ENCODE measurements around the gene MYLK4.

The MYLK4 gene

DNA sequence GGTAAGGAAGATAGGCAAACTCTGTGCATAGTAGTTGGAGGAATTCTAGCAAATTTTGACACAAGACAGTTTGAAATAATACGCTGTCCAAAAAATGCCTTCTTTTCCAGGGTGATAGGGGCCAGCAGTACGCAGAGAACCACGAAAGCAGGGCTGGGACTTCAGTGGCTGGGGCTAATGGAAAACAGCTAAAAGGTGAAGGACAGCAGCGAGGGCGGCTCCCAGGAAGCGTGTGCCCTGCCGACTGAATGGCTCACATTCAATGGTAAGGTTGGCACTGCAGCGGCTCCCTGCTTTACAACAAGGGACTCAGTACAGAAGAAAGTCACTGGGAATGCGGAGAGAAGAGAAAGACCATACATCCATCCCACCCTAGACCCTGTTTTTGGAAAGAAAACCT, 131.1 kb downstream of the MYLK4 start:
- DNase-seq: no peak
- TF ChIP-seq, protein P1, sequence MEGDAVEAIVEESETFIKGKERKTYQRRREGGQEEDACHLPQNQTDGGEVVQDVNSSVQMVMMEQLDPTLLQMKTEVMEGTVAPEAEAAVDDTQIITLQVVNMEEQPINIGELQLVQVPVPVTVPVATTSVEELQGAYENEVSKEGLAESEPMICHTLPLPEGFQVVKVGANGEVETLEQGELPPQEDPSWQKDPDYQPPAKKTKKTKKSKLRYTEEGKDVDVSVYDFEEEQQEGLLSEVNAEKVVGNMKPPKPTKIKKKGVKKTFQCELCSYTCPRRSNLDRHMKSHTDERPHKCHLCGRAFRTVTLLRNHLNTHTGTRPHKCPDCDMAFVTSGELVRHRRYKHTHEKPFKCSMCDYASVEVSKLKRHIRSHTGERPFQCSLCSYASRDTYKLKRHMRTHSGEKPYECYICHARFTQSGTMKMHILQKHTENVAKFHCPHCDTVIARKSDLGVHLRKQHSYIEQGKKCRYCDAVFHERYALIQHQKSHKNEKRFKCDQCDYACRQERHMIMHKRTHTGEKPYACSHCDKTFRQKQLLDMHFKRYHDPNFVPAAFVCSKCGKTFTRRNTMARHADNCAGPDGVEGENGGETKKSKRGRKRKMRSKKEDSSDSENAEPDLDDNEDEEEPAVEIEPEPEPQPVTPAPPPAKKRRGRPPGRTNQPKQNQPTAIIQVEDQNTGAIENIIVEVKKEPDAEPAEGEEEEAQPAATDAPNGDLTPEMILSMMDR (IDR thresholded peaks at IDR 0.05): no peak
- no peak overlapping the region for H3K27ac ChIP-seq
- H3K36me3 ChIP-seq: no peaks in the 10 kb centered on the region
- H3K4me3 ChIP-seq: no peak overlapping the region
- H3K9me3 ChIP-seq: no peaks in the 10 kb centered on the region
- intact Hi-C loops (cut with DNase I; ENCODE audit: low total_unique reads): no loop called here
- H3K27me3 ChIP-seq: no peaks in the 10 kb centered on the region
- H3K4me1 ChIP-seq: peaks cover 0 to 42% (median 26%) of the 10 kb centered on the region in 4 donors

DNA sequence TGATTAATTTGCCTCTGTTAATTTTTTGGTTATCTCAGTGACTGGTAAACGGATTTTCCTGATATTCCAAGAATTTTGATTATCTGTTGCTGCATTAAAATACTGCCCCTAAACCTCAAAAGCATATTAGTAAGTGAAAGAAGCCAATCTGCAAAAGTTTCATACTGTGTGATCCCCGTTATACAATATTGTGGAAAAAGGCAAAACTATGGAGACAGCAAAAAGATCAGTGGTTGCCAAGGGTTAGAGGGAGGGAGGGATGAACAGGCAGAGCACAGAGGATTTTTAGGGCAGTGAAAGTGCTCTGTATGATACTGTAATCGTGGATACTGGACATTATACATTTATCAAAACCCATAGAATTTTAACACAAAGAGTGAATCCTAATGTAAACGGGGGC, 133.0 kb downstream of the MYLK4 start:
- TF ChIP-seq, protein P1 (IDR thresholded peaks at IDR 0.05): no peak

DNA sequence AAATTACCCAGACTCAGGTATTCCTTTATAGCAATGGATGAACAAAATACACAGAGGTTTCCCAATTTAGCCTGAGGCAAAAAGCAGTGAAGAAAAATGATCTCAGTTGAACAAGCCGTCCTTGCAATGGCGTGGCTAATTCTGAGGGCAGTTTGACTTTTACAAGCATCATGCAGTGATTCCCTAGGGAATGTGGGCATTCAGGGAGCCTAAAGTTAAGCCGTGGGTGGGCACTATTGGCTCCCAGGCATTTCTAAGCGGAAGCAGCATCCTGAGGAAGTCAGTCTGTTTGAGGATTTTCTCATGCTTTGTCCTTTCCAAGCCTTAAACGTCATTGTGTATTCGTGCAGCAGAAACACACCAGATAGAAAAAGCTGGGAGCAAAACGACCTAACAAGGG, 133.9 kb downstream of the MYLK4 start:
- peak overlapping the region in 1 of 2 donors; percentile 34 for H3K27ac ChIP-seq
- TF ChIP-seq, protein P1 (IDR thresholded peaks at IDR 0.05): no peak
- H3K27me3 ChIP-seq: no peaks in the 10 kb centered on the region
- no peaks in the 10 kb centered on the region for H3K9me3 ChIP-seq
- intact Hi-C loops (cut with DNase I; ENCODE audit: low total_unique reads): no loop called here
- H3K4me1 ChIP-seq: peaks cover 0 to 16% (median 3%) of the 10 kb centered on the region in 4 donors
- no peaks in the 10 kb centered on the region for H3K36me3 ChIP-seq
- no peak for DNase-seq
- no peak overlapping the region for H3K4me3 ChIP-seq

More for the DNA sequence above, 133.0 kb downstream of the MYLK4 start:
- intact Hi-C loops (cut with DNase I; ENCODE audit: low total_unique reads): no loop called here
- Histone ChIP-seq H3K4me1 (peaks cover 0 to 24% (median 7%) of the 10 kb centered on the region in 4 donors), H3K4me3 (no peak overlapping the region), H3K27me3 (no peaks in the 10 kb centered on the region), H3K9me3 (no peaks in the 10 kb centered on the region), H3K36me3 (no peaks in the 10 kb centered on the region), H3K27ac (no peak overlapping the region)
- DNase-seq: no peak

DNA sequence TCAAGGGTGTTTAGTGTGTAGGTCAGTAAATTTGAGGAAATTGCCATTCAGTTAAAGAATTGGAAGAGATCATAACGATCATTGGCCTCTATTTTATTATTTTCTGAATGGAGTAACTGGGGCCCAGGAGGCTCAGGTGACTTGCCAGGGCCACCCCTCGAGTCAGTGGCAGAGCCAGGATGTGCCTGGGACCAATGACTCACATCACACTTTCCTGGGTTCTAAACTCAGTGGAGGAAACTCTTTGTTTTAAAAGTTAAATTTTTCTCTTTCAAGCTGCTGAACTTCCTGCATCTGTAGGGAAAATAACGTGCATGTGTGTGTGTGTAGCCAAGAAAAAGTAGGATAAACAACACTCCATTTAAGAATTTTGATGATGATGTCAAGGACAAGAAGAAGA, 135.5 kb downstream of the MYLK4 start:
- H3K4me3 ChIP-seq: no peak overlapping the region
- H3K4me1 ChIP-seq: peaks cover 0 to 21% (median 3%) of the 10 kb centered on the region in 4 donors
- H3K27me3 ChIP-seq: no peaks in the 10 kb centered on the region
- no peaks in the 10 kb centered on the region for H3K36me3 ChIP-seq
- TF ChIP-seq, protein P1 (IDR thresholded peaks at IDR 0.05): no peak
- H3K9me3 ChIP-seq: no peaks in the 10 kb centered on the region
- intact Hi-C loops (cut with DNase I; ENCODE audit: low total_unique reads): no loop called here
- H3K27ac ChIP-seq: peak overlapping the region in 1 of 2 donors; percentile 10
- DNase-seq: no peak

DNA sequence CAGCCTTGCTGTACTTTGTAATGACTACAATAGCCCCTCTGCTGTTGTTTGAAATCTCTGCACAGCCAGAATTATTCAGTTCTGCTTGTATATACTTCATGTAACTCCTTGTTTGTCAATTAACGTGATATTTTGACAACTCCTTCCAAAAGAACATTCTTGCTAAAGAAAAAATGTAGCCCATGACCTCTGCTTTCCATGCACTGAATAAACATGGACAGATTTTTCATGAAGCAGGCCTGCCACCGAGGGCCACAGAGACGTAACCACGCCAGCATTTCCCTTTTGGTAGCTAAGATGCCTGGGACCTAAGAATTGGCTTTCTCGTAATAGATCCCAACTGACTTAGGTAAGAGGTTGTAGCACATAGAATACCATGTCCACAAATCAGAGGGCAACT, 135.9 kb downstream of the MYLK4 start:
- no peaks in the 10 kb centered on the region for H3K9me3 ChIP-seq
- TF ChIP-seq, protein P1 (IDR thresholded peaks at IDR 0.05): no peak
- DNase-seq: no peak
- intact Hi-C loops (cut with DNase I; ENCODE audit: low total_unique reads): no loop called here
- H3K4me3 ChIP-seq: no peak overlapping the region
- H3K36me3 ChIP-seq: no peaks in the 10 kb centered on the region
- H3K27ac ChIP-seq: peak overlapping the region in 1 of 2 donors; percentile 10
- H3K4me1 ChIP-seq: peaks cover 0 to 21% (median 3%) of the 10 kb centered on the region in 4 donors
- H3K27me3 ChIP-seq: no peaks in the 10 kb centered on the region

DNA sequence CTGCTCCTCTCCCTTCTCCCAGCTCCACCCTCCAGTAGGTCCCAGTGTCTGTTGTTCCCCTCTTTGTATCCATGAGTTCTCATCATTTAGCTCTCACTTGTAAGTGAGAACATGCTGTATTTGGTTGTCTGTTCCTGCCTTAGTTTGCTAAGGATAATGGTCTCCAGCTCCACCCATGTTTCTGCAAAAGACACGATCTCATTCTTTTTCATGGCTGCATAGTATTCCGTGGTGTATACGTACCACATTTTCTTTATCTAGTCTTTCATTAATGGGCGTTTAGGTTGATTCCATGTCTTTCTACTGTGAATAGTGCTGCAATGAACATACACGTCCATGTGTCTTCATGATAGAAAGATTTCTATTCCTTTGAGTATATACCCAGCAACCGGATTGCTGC, 136.6 kb downstream of the MYLK4 start:
- H3K36me3 ChIP-seq: no peaks in the 10 kb centered on the region
- no peak overlapping the region for H3K27ac ChIP-seq
- H3K9me3 ChIP-seq: no peaks in the 10 kb centered on the region
- no peaks in the 10 kb centered on the region for H3K27me3 ChIP-seq
- peaks cover 0 to 21% (median 3%) of the 10 kb centered on the region in 4 donors for H3K4me1 ChIP-seq
- TF ChIP-seq, protein P1 (IDR thresholded peaks at IDR 0.05): no peak
- H3K4me3 ChIP-seq: no peak overlapping the region
- DNase-seq: no peak
- intact Hi-C loops (cut with DNase I; ENCODE audit: low total_unique reads): no loop called here
